Measurements from ENCODE around the gene TMEM175. TPM values are rescaled to one million over a fixed set of nuclear protein-coding genes. Genes with fewer than 3 reads are reported as not detected.

TMEM175 gene
- total RNA-seq, 1 donor from 2014 or later, result 62.7 TPM

GRCh38 chr4:965048-965765, 32.9 kb downstream of the TMEM175 start:
- peaks cover 2% of the 10 kb centered on the region for H3K4me1 Mint-ChIP-seq (ENCODE audit: low read depth, unreplicated experiment)
- H3K9me3 Mint-ChIP-seq (ENCODE audit: unreplicated experiment), result peaks cover 3% of the 10 kb centered on the region
- TF ChIP-seq, protein P1, sequence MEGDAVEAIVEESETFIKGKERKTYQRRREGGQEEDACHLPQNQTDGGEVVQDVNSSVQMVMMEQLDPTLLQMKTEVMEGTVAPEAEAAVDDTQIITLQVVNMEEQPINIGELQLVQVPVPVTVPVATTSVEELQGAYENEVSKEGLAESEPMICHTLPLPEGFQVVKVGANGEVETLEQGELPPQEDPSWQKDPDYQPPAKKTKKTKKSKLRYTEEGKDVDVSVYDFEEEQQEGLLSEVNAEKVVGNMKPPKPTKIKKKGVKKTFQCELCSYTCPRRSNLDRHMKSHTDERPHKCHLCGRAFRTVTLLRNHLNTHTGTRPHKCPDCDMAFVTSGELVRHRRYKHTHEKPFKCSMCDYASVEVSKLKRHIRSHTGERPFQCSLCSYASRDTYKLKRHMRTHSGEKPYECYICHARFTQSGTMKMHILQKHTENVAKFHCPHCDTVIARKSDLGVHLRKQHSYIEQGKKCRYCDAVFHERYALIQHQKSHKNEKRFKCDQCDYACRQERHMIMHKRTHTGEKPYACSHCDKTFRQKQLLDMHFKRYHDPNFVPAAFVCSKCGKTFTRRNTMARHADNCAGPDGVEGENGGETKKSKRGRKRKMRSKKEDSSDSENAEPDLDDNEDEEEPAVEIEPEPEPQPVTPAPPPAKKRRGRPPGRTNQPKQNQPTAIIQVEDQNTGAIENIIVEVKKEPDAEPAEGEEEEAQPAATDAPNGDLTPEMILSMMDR (IDR thresholded peaks at IDR 0.05; ENCODE audit: partially characterized antibody, unreplicated experiment), result no peak
- H3K36me3 Mint-ChIP-seq (ENCODE audit: unreplicated experiment), result no peaks in the 10 kb centered on the region
- no peak overlapping the region for H3K4me3 Mint-ChIP-seq (ENCODE audit: unreplicated experiment)
- peaks cover 5% of the 10 kb centered on the region for H3K27me3 Mint-ChIP-seq (ENCODE audit: unreplicated experiment)
- no peak overlapping the region for H3K27ac Mint-ChIP-seq (ENCODE audit: unreplicated experiment)
- peak; percentile 18 for DNase-seq

- TF ChIP-seq, protein P1 (IDR thresholded peaks at IDR 0.05; ENCODE audit: partially characterized antibody, unreplicated experiment), result no peak
- DNase-seq, result peak; percentile 10
- no peak overlapping the region for H3K4me3 Mint-ChIP-seq (ENCODE audit: unreplicated experiment)
- peaks cover 7% of the 10 kb centered on the region for H3K27me3 Mint-ChIP-seq (ENCODE audit: unreplicated experiment)
- H3K36me3 Mint-ChIP-seq (ENCODE audit: unreplicated experiment), result no peaks in the 10 kb centered on the region
- H3K27ac Mint-ChIP-seq (ENCODE audit: unreplicated experiment), result no peak overlapping the region
- H3K4me1 Mint-ChIP-seq (ENCODE audit: low read depth, unreplicated experiment), result peaks cover 7% of the 10 kb centered on the region
- H3K9me3 Mint-ChIP-seq (ENCODE audit: unreplicated experiment), result peaks cover 3% of the 10 kb centered on the region
These were observed 33.5 kb downstream of the TMEM175 start for GRCh38 chr4:965766-966134.

GRCh38 chr4:966266-967112, 34.2 kb downstream of the TMEM175 start:
- peaks cover 8% of the 10 kb centered on the region for H3K27me3 Mint-ChIP-seq (ENCODE audit: unreplicated experiment)
- peaks cover 3% of the 10 kb centered on the region for H3K9me3 Mint-ChIP-seq (ENCODE audit: unreplicated experiment)
- no peaks in the 10 kb centered on the region for H3K36me3 Mint-ChIP-seq (ENCODE audit: unreplicated experiment)
- DNase-seq, result no peak
- TF ChIP-seq, protein P1 (IDR thresholded peaks at IDR 0.05; ENCODE audit: partially characterized antibody, unreplicated experiment), result no peak
- H3K4me1 Mint-ChIP-seq (ENCODE audit: low read depth, unreplicated experiment), result peaks cover 8% of the 10 kb centered on the region
- H3K4me3 Mint-ChIP-seq (ENCODE audit: unreplicated experiment), result no peak overlapping the region
- H3K27ac Mint-ChIP-seq (ENCODE audit: unreplicated experiment), result no peak overlapping the region

- Mint-ChIP-seq H3K4me1 (ENCODE audit: low read depth, unreplicated experiment) (peaks cover 8% of the 10 kb centered on the region), H3K27me3 (ENCODE audit: unreplicated experiment) (peaks cover 6% of the 10 kb centered on the region), H3K4me3 (ENCODE audit: unreplicated experiment) (no peak overlapping the region), H3K9me3 (ENCODE audit: unreplicated experiment) (no peaks in the 10 kb centered on the region), H3K27ac (ENCODE audit: unreplicated experiment) (no peak overlapping the region), H3K36me3 (ENCODE audit: unreplicated experiment) (no peaks in the 10 kb centered on the region)
- DNase-seq, result peak; percentile 62
- TF ChIP-seq, protein P1 (IDR thresholded peaks at IDR 0.05; ENCODE audit: partially characterized antibody, unreplicated experiment), result no peak
These were observed 35.1 kb downstream of the TMEM175 start for GRCh38 chr4:967113-968104.
